Vagina (tissue), 2 donors: ENCODE results near the gene ADSS2. TPM values are rescaled to one million over a fixed set of nuclear protein-coding genes. Genes with fewer than 3 reads are reported as not detected.

Source experiments
- DNase-seq, 2 donors: peaks; one replicate each; pipeline ENCODE4 v3.0.0-alpha.2; 2017; ENCODE audit errors: extremely low spot score in 2 of 2
- H3K27ac ChIP-seq: fragments of 200-600 bp; sonication (generic); one replicate; pipeline ENCODE4 v1.5.1; 2019
- H3K27me3 ChIP-seq: fragments of 200-600 bp; sonication (generic); one replicate; pipeline ENCODE4 v1.5.1; 2019
- H3K36me3 ChIP-seq, 2 donors: fragments of 200-600 bp; sonication (generic); one replicate each; pipeline ENCODE4 v1.5.1; 2017 to 2019
- H3K4me1 ChIP-seq: fragments of 200-600 bp; sonication (generic); one replicate; pipeline ENCODE4 v1.5.1; 2019
- H3K4me3 ChIP-seq, 2 donors: fragments of 200-600 bp; sonication (generic); 1 replicate in 1 of 2; 2 replicates in 1 of 2; pipeline ENCODE4 v1.5.1; 2016 to 2019
- H3K9me3 ChIP-seq: fragments of 200-600 bp; sonication (generic); one replicate; pipeline ENCODE4 v1.5.1; 2019
- CTCF ChIP-seq, 3 experiments: fragments of 450-650 bp in 2 of 3; fragments of 200-600 bp in 1 of 3; sonication (generic) in 1 of 3; IDR thresholded peaks; one replicate each; pipeline ENCODE4 v1.5.1; 2017 to 2019; ENCODE audit warnings: antibody characterized with exemption in 3 of 3, mild to moderate bottlenecking in 2 of 3, moderate library complexity in 2 of 3
- POLR2A ChIP-seq, 2 donors: fragments of 450-650 bp; IDR thresholded peaks; one replicate each; pipeline ENCODE4 v1.6.1; 2017; ENCODE audit warnings: antibody characterized with exemption in 2 of 2, mild to moderate bottlenecking in 2 of 2, moderate library complexity in 2 of 2
- POLR2AphosphoS5 ChIP-seq, 2 donors: sonication (generic); formaldehyde crosslinking; IDR thresholded peaks; one replicate each; pipeline ENCODE4 v1.9.0; 2017; ENCODE audit warnings: antibody characterized with exemption in 2 of 2, mild to moderate bottlenecking in 2 of 2, low read depth in 1 of 2; ENCODE audit not compliant: insufficient read depth in 1 of 2
- intact Hi-C: fragments of 100-400 bp; cut with DNase I; formaldehyde crosslinking; loops from one replicate; pipeline ENCODE4 v1.15.1; 2023
- total RNA-seq: library from RNA; depleted of rRNA; stranded (reverse); fragments of >200 nt; gene quantifications from one replicate; pipeline ENCODE4 v1.2.3, GENCODE V29; 2016

ADSS2 gene
- total RNA-seq, 1 donor from 2014 or later: 38.1 TPM

- no peak for DNase-seq
- Histone ChIP-seq H3K4me3 (no peak overlapping the region), H3K4me1 (no peaks in the 10 kb centered on the region), H3K27me3 (no peaks in the 10 kb centered on the region), H3K27ac (no peak overlapping the region), H3K36me3 (no peaks in the 10 kb centered on the region), H3K9me3 (no peaks in the 10 kb centered on the region)
- intact Hi-C loops: no loop called here
- TF ChIP-seq POLR2AphosphoS5 (IDR thresholded peaks at IDR 0.05; ENCODE audit: insufficient read depth in 1 of 2, low read depth in 1 of 2) (no peak), POLR2A (IDR thresholded peaks at IDR 0.05) (no peak), CTCF (IDR thresholded peaks at IDR 0.05) (no peak)
These were observed 58.0 kb downstream of the ADSS2 start for GRCh38 chr1:244393604-244394176.

DNA sequence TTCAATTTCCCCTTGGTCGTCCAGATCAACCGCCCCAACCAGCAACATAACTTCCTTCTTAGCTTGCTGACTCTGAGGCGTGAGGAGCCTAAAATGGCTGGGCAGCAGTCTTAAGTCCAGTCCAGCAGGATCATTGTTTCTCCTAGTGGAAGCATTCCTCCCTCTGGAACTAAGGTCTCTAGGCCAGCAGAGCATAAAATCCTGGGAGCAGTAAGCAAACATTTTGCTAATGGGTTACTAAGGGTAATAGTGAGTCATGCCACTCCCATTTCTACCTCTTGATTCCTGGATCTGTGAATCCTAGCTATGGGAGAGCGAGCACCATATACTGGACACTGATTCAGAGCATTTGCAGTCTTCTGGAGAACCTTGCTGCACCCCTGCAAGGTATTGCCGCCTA lies 59.9 kb downstream of the ADSS2 start:
- Histone ChIP-seq H3K36me3 (no peaks in the 10 kb centered on the region), H3K27me3 (no peaks in the 10 kb centered on the region), H3K27ac (no peak overlapping the region), H3K4me1 (no peaks in the 10 kb centered on the region), H3K9me3 (no peaks in the 10 kb centered on the region), H3K4me3 (no peak overlapping the region)
- DNase-seq: no peak
- intact Hi-C loops: no loop called here
- no peak for TF ChIP-seq POLR2A (IDR thresholded peaks at IDR 0.05)
- no peak for TF ChIP-seq CTCF (IDR thresholded peaks at IDR 0.05)

DNA sequence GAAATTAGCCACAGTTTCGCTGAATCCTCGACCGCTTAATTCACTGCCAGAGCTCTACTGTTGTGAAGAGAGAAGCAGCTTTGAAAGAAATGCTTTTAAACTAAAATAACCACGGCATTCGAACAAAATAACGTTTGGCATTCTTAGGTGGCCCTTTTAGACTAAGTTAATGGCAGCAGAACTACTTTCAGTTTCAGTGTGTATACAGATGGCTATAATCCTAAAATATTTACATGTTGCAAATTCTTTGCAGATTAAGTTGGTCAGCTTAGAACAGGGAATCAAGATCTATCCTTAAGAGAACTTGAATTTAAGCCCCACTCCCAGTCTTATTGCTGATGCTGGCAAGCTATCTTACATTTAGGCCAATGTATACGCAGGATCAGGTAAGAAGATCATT lies 62.7 kb downstream of the ADSS2 start:
- Histone ChIP-seq H3K9me3 (no peaks in the 10 kb centered on the region), H3K36me3 (no peaks in the 10 kb centered on the region), H3K27me3 (no peaks in the 10 kb centered on the region), H3K4me1 (no peaks in the 10 kb centered on the region), H3K4me3 (no peak overlapping the region), H3K27ac (no peak overlapping the region)
- DNase-seq: no peak
- intact Hi-C loops: no loop called here
- TF ChIP-seq POLR2AphosphoS5 (IDR thresholded peaks at IDR 0.05; ENCODE audit: insufficient read depth in 1 of 2, low read depth in 1 of 2) (no peak), CTCF (IDR thresholded peaks at IDR 0.05) (no peak)

DNA sequence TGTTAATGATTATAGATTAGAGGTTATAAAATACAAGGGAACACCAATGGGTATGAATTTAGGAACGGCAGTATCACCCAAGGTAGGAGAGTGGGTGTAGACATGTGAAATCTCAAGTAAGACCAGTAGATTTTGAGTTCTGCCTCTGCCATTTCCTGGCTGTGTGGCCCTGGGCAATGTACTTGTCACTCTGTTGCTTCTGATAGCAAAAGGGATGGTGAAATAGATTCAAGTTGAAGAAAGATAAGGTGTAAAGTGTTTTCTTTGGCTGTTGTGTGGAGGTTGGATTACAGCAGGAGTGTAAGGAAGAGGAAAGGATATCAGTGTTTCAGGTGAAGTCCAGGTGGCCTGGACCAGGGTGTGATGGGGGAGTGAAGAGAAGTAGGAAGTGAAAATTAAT lies 64.3 kb downstream of the ADSS2 start:
- TF ChIP-seq POLR2AphosphoS5 (IDR thresholded peaks at IDR 0.05; ENCODE audit: insufficient read depth in 1 of 2, low read depth in 1 of 2) (no peak), POLR2A (IDR thresholded peaks at IDR 0.05) (no peak), CTCF (IDR thresholded peaks at IDR 0.05) (no peak)

GRCh38 chr1:244386595-244386994 lies 65.1 kb downstream of the ADSS2 start:
- TF ChIP-seq POLR2AphosphoS5 (IDR thresholded peaks at IDR 0.05; ENCODE audit: insufficient read depth in 1 of 2, low read depth in 1 of 2): no peak
- no peak for TF ChIP-seq POLR2A (IDR thresholded peaks at IDR 0.05)
- no peak for TF ChIP-seq CTCF (IDR thresholded peaks at IDR 0.05)
- intact Hi-C loops: no loop called here

More for the DNA sequence above, 64.3 kb downstream of the ADSS2 start:
- Histone ChIP-seq H3K4me1 (no peaks in the 10 kb centered on the region), H3K9me3 (no peaks in the 10 kb centered on the region), H3K27me3 (no peaks in the 10 kb centered on the region), H3K27ac (no peak overlapping the region), H3K4me3 (no peak overlapping the region), H3K36me3 (no peaks in the 10 kb centered on the region)
- intact Hi-C loops: no loop called here
- no peak for DNase-seq

More at GRCh38 chr1:244386595-244386994, 65.1 kb downstream of the ADSS2 start:
- Histone ChIP-seq H3K4me3 (no peak overlapping the region), H3K4me1 (no peaks in the 10 kb centered on the region), H3K27me3 (no peaks in the 10 kb centered on the region), H3K36me3 (no peaks in the 10 kb centered on the region), H3K27ac (no peak overlapping the region), H3K9me3 (no peaks in the 10 kb centered on the region)
- no peak for DNase-seq
